C4-2B (cell line): ENCODE measurements around the gene JUND.

Experiments used
- H3K27ac ChIP-seq: fragments of 450-650 bp; 2 replicates; pipeline ENCODE4 v1.5.1; 2017
- CTCF ChIP-seq: fragments of 450-650 bp; conservative IDR thresholded peaks from 2 replicates; pipeline ENCODE4 v1.5.1; 2017; ENCODE audit warnings: mild to moderate bottlenecking
- ZFX ChIP-seq: fragments of 450-650 bp; IDR thresholded peaks from 2 replicates; pipeline ENCODE4 v1.6.1; 2017

Gene JUND

GRCh38 chr19:18253130-18253529 is 28.3 kb downstream of the JUND start:
- no peak overlapping the region for H3K27ac ChIP-seq
- TF ChIP-seq CTCF (no peak), ZFX (no peak)

GRCh38 chr19:18252370-18252717 is 29.1 kb downstream of the JUND start:
- no peak overlapping the region for H3K27ac ChIP-seq

GRCh38 chr19:18251587-18252369 is 29.6 kb downstream of the JUND start:
- H3K27ac ChIP-seq, result no peak overlapping the region
- TF ChIP-seq ZFX (no peak), CTCF (peak; percentile 92)

More at GRCh38 chr19:18252370-18252717, 29.1 kb downstream of the JUND start:
- TF ChIP-seq CTCF (no peak; the same call in 1 of the 2 replicates), ZFX (no peak)

- TF ChIP-seq ZFX, result no peak
- no peak for TF ChIP-seq CTCF
- H3K27ac ChIP-seq, result no peak overlapping the region
Measured at GRCh38 chr19:18249834-18250233, 31.6 kb downstream of the JUND start.

- no peak for TF ChIP-seq ZFX
- no peak for TF ChIP-seq CTCF
- no peak overlapping the region for H3K27ac ChIP-seq
Measured at GRCh38 chr19:18245297-18245696, 36.1 kb downstream of the JUND start.

GRCh38 chr19:18239303-18239702 is 42.1 kb downstream of the JUND start:
- H3K27ac ChIP-seq, result no peak overlapping the region
- TF ChIP-seq ZFX (no peak), CTCF (no peak)

- no peak overlapping the region for H3K27ac ChIP-seq
- TF ChIP-seq CTCF, result no peak
- no peak for TF ChIP-seq ZFX
Measured at GRCh38 chr19:18234194-18234593, 47.2 kb downstream of the JUND start.
